C4-2B (cell line): ENCODE measurements around the gene MRPS24.

ENCODE experiments used
- CTCF ChIP-seq: fragments of 450-650 bp; conservative IDR thresholded peaks from 2 replicates; pipeline ENCODE4 v1.5.1; 2017; ENCODE audit warnings: mild to moderate bottlenecking
- ZFX ChIP-seq: fragments of 450-650 bp; IDR thresholded peaks from 2 replicates; pipeline ENCODE4 v1.6.1; 2017

DNA sequence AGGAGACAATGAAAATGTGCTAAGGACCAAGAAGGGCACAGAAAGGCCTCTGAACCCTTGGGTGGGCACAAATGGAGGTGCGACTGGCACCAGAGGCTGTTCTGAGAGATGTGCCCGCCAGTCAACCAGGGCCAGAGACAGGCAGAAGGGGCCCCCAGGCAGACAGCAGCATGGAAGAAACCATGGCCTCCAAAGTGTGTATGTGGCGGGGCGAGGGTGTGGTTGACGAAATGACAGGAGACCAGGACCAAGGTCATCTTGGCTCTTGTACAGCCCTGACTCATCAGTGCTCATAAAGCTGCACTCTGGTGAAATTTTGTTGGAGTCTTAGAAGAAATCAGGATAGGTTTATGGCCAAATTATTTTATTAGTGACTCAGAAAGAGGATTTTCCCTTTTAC is 4.0 kb upstream of the MRPS24 start:
- TF ChIP-seq CTCF = no peak
- no peak for TF ChIP-seq ZFX
